Keratinocyte (primary cell): ENCODE data around the gene OR4N5. TPM values are rescaled to one million over a fixed set of nuclear protein-coding genes. Genes with fewer than 3 reads are reported as not detected.

Source experiments
- DNase-seq: peaks from one replicate; pipeline ENCODE4 v3.0.0-alpha.2; 2011; ENCODE audit warnings: low read depth, missing footprints, low spot score
- FAIRE-seq: peaks from 2 replicates; lab custom pipeline; 2011; peaks lifted over from hg19 to GRCh38; lab: Jason Lieb, UNC
- H2AFZ ChIP-seq: 2 replicates; pipeline ENCODE4 v1.6.0; 2012; ENCODE audit warnings: low read length, control low read depth, inconsistent platforms; ENCODE audit not compliant: control insufficient read depth
- H3K27ac ChIP-seq: 2 replicates; pipeline ENCODE4 v1.5.1; 2011; ENCODE audit warnings: low read length; ENCODE audit not compliant: control insufficient read depth, insufficient read depth
- H3K27me3 ChIP-seq: 3 replicates; pipeline ENCODE4 v1.6.0; 2011; ENCODE audit warnings: low read length; ENCODE audit not compliant: control insufficient read depth, insufficient read depth; ENCODE audit errors: extremely low read depth
- H3K36me3 ChIP-seq, 2 experiments: 2 replicates in 1 of 2; 3 replicates in 1 of 2; pipeline ENCODE4 v1.5.1; 2011; ENCODE audit warnings: low read length in 2 of 2, mild to moderate bottlenecking in 1 of 2; ENCODE audit not compliant: control insufficient read depth in 2 of 2, insufficient read depth in 2 of 2; ENCODE audit errors: extremely low read depth in 1 of 2
- H3K4me1 ChIP-seq: 3 replicates; pipeline ENCODE4 v1.5.1; 2011; ENCODE audit warnings: low read length; ENCODE audit not compliant: control insufficient read depth, insufficient read depth; ENCODE audit errors: extremely low read depth
- H3K4me2 ChIP-seq: 3 replicates; pipeline ENCODE4 v1.6.0; 2011; ENCODE audit warnings: low read depth, low read length; ENCODE audit not compliant: control insufficient read depth, insufficient read depth; ENCODE audit errors: extremely low read depth
- H3K4me3 ChIP-seq, 3 experiments: fragments of 200-600 bp in 1 of 3; sonication (generic) in 1 of 3; 2 replicates in 2 of 3; 3 replicates in 1 of 3; pipeline ENCODE4 v1.5.1; 2011 to 2016; ENCODE audit warnings: low read length in 3 of 3, mild to moderate bottlenecking in 3 of 3, control low read depth in 2 of 3, inconsistent platforms in 1 of 3, low read depth in 1 of 3, mixed read lengths in 1 of 3, mixed run types in 1 of 3, moderate library complexity in 1 of 3; ENCODE audit not compliant: control insufficient read depth in 2 of 3, insufficient read depth in 2 of 3; ENCODE audit errors: extremely low read depth in 1 of 3
- H3K79me2 ChIP-seq: 2 replicates; pipeline ENCODE4 v1.6.0; 2012; ENCODE audit warnings: low read length; ENCODE audit not compliant: control insufficient read depth, insufficient read depth
- H3K9ac ChIP-seq: 3 replicates; pipeline ENCODE4 v1.6.0; 2011; ENCODE audit warnings: low read length; ENCODE audit not compliant: control insufficient read depth, insufficient read depth; ENCODE audit errors: extremely low read depth
- H3K9me1 ChIP-seq: 3 replicates; pipeline ENCODE4 v1.6.0; 2011; ENCODE audit warnings: low read length; ENCODE audit not compliant: control insufficient read depth, insufficient read depth; ENCODE audit errors: extremely low read depth
- H3K9me3 ChIP-seq: 2 replicates; pipeline ENCODE4 v1.5.1; 2012; ENCODE audit warnings: low read depth, low read length; ENCODE audit not compliant: control insufficient read depth
- H4K20me1 ChIP-seq: 3 replicates; pipeline ENCODE4 v1.6.0; 2011; ENCODE audit warnings: low read length; ENCODE audit not compliant: control insufficient read depth, insufficient read depth; ENCODE audit errors: extremely low read depth
- EZH2 ChIP-seq: IDR thresholded peaks from one replicate; pipeline ENCODE4 v1.6.1; 2012; ENCODE audit warnings: inconsistent platforms, mild to moderate bottlenecking, low read length, moderate library complexity
- dilution Hi-C: fragments of 300-500 bp; cut with MboI; formaldehyde crosslinking; loops from one replicate; pipeline ENCODE4 v1.7.0; 2020; ENCODE audit warnings: low sequenced_read_pairs; ENCODE audit not compliant: extremely low pct_ligation_motif_present
- polyA minus RNA-seq, 3 experiments: library from RNA; depleted of rRNA, polyadenylated mRNA; stranded (reverse); fragments of >200 nt; gene quantifications; 1 replicate in 1 of 3; 2 replicates in 1 of 3; 3 replicates in 1 of 3; pipeline ENCODE4 v1.2.3, GENCODE V29; 2011
- polyA plus RNA-seq, 5 experiments: library from polyadenylated mRNA; depleted of rRNA in 3 of 5; stranded (reverse) in 3 of 5; stranded (forward) in 1 of 5; unstranded in 1 of 5; fragments of >200 nt; gene quantifications; 1 replicate in 1 of 5; 2 replicates in 3 of 5; 3 replicates in 1 of 5; pipeline versions ENCODE4 v1.2.1 to v1.2.3, GENCODE V29; 2011 to 2012; ENCODE audit warnings: missing spikeins in 2 of 5, low read depth in 1 of 5, low replicate concordance in 1 of 5
- TF ChIP-seq, protein P1 (sequence below), 3 experiments: IDR thresholded peaks in 1 of 3; conservative IDR thresholded peaks in 1 of 3; optimal IDR thresholded peaks in 1 of 3; 2 replicates in 2 of 3; 3 replicates in 1 of 3; pipeline versions ENCODE3 to v1.5.1; 2011; ENCODE audit warnings: low read length in 3 of 3, mild to moderate bottlenecking in 3 of 3, moderate library complexity in 2 of 3, control low read depth in 1 of 3, inconsistent platforms in 1 of 3; ENCODE audit not compliant: insufficient read depth in 2 of 3; ENCODE audit errors: extremely low read depth in 1 of 3

The OR4N5 gene
- not detected in 3 replicates for polyA plus RNA-seq
- not detected for polyA plus RNA-seq (2011; ENCODE audit: low read depth)
- polyA plus RNA-seq (2011; cell fraction: cytosol; rRNA removed), result not detected in 2 replicates
- not detected in 2 replicates for polyA plus RNA-seq (2011; cell fraction: nucleus; rRNA removed)
- polyA plus RNA-seq (2012; ENCODE audit: low replicate concordance), result not detected in 2 replicates
- not detected in 3 replicates for polyA minus RNA-seq
- not detected for polyA minus RNA-seq (2011; cell fraction: cytosol; rRNA and poly(A)+ RNA removed)
- polyA minus RNA-seq (2011; cell fraction: nucleus; rRNA and poly(A)+ RNA removed), result not detected in 2 replicates

DNA sequence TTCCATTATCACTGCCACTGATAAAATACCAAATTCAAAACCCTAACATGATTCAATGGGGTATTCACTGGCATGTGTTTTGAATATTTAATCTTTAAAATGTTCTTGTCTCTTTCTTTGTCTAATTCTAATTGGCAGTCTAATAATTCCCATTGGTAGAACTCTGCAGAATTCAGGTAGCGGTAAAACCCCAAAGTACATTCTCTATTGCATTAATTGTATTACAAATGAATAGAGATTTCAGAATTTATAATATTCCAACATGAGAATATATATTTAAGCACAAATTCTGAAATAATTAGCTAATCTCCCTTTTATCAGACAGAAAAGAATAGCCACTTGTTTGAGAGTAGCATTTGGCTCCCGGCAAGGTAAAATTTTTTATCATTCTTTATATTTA lies at the start of gene OR4N5:
OR4N5 (plus strand) TSS at position 301 of the 400 bp plus-strand sequence. CDS start 4,916 bp downstream, outside the sequence.
- no peaks in the 10 kb centered on the region for H3K9me1 ChIP-seq
- no peaks in the 10 kb centered on the region for H3K79me2 ChIP-seq
- DNase-seq, result no peak
- no peaks in the 10 kb centered on the region for H3K9me3 ChIP-seq
- H2AFZ ChIP-seq, result no peak within 1 kb of the TSS
- no peak for FAIRE-seq
- TF ChIP-seq, protein P1, sequence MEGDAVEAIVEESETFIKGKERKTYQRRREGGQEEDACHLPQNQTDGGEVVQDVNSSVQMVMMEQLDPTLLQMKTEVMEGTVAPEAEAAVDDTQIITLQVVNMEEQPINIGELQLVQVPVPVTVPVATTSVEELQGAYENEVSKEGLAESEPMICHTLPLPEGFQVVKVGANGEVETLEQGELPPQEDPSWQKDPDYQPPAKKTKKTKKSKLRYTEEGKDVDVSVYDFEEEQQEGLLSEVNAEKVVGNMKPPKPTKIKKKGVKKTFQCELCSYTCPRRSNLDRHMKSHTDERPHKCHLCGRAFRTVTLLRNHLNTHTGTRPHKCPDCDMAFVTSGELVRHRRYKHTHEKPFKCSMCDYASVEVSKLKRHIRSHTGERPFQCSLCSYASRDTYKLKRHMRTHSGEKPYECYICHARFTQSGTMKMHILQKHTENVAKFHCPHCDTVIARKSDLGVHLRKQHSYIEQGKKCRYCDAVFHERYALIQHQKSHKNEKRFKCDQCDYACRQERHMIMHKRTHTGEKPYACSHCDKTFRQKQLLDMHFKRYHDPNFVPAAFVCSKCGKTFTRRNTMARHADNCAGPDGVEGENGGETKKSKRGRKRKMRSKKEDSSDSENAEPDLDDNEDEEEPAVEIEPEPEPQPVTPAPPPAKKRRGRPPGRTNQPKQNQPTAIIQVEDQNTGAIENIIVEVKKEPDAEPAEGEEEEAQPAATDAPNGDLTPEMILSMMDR (optimal IDR thresholded peaks at IDR 0.05 in 1 of 3, IDR thresholded peaks at IDR 0.05 in 1 of 3, conservative IDR thresholded peaks at IDR 0.05 in 1 of 3; ENCODE audit: extremely low read depth in 1 of 3, insufficient read depth in 2 of 3, low read length in 3 of 3), result no peak
- TF ChIP-seq EZH2, result no peak
- no peaks in the 10 kb centered on the region for H3K27me3 ChIP-seq
- no peak within 1 kb of the TSS for H3K27ac ChIP-seq
- dilution Hi-C loops, result no loop called here
- no peak within 1 kb of the TSS for H3K4me2 ChIP-seq
- H4K20me1 ChIP-seq, result no peaks in the 10 kb centered on the region
- no peaks in the 10 kb centered on the region for H3K36me3 ChIP-seq
- H3K9ac ChIP-seq, result no peak within 1 kb of the TSS
- no peaks in the 10 kb centered on the region for H3K4me1 ChIP-seq
- no peak within 1 kb of the TSS for H3K4me3 ChIP-seq

DNA sequence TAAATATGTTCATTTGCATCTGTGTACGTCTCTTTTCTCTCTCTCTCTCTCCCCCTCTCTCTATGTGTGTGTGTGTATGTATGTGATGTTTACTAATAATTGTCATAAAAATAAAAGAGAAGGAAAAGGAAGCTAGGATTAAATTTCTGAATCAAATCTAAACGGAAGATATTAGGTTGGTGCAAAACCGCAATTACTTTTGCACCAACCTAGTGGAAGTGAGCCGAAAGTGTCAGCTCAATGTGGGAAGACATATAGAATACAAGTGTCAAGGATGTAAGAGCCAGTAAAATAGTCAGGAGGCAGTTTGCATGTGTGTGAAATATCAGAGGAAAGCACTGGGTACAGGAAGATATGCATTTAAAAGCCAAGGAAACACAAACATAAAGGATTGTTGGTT lies 46.6 kb upstream of the OR4N5 start:
- H2AFZ ChIP-seq, result no peak overlapping the region
- no peak overlapping the region for H3K27ac ChIP-seq
- dilution Hi-C loops, result no loop called here
- H3K4me2 ChIP-seq, result no peak overlapping the region
- no peaks in the 10 kb centered on the region for H3K9me3 ChIP-seq
- no peaks in the 10 kb centered on the region for H3K4me1 ChIP-seq
- no peaks in the 10 kb centered on the region for H3K36me3 ChIP-seq
- H3K79me2 ChIP-seq, result no peaks in the 10 kb centered on the region
- H3K27me3 ChIP-seq, result no peaks in the 10 kb centered on the region
- H4K20me1 ChIP-seq, result no peaks in the 10 kb centered on the region
- no peak overlapping the region for H3K4me3 ChIP-seq
- TF ChIP-seq, protein P1 (optimal IDR thresholded peaks at IDR 0.05 in 1 of 3, IDR thresholded peaks at IDR 0.05 in 1 of 3, conservative IDR thresholded peaks at IDR 0.05 in 1 of 3; ENCODE audit: extremely low read depth in 1 of 3, insufficient read depth in 2 of 3, low read length in 3 of 3), result no peak
- TF ChIP-seq EZH2, result no peak
- no peak for DNase-seq
- FAIRE-seq, result no peak
- H3K9ac ChIP-seq, result no peak overlapping the region
- no peaks in the 10 kb centered on the region for H3K9me1 ChIP-seq
